Measurements from ENCODE around the gene SPON1. TPM values are rescaled to one million over a fixed set of nuclear protein-coding genes. Genes with fewer than 3 reads are reported as not detected.

SPON1 gene
- total and polyA plus RNA-seq, 9 donors, result 15.3 to 35.2 (median 23.3) TPM

DNA sequence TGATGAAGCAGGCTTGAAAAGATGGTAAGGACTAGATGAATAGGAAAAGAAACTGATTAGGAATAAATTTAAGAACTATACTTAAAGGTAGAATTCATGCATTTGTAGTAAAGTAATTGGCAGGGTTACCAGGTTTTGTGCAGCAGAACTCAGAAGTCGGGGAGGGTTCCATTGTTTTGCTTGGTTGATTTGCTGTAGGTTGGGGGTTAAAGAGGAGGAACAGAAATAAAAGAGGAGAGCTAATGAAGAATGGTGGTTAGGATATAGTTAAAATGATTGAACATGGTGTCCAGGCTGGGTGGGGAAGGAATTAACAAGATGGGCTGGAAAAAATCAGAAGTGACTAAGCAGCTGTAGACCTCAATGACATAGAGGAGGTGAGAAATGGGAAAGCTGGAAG, 5.5 kb upstream of the SPON1 start:
- 76% methylated on average over 1 of the region's 1 CpG for WGBS (ENCODE audit: insufficient coverage)
- H3K36me3 ChIP-seq (ENCODE audit: control insufficient read depth, insufficient read depth, low read length), result no peaks in the 10 kb centered on the region
- no peak overlapping the region for H3K27ac ChIP-seq (ENCODE audit: low read length)
- H3K9me3 ChIP-seq (replicated peaks; ENCODE audit: control insufficient read depth, low read depth, low read length), result no peaks in the 10 kb centered on the region
- no peak for DNase-seq
- H3K4me1 ChIP-seq (ENCODE audit: control insufficient read depth, insufficient read depth, low read length), result peaks cover 3% of the 10 kb centered on the region
- H3K27me3 ChIP-seq (ENCODE audit: control insufficient read depth, insufficient read depth, low read length), result peaks cover 18% of the 10 kb centered on the region
- H3K4me3 ChIP-seq (ENCODE audit: low read length), result no peak overlapping the region

GRCh38 chr11:13958641-13959400, 3.7 kb upstream of the SPON1 start:
- DNase-seq, result no peak
- H3K4me1 ChIP-seq (ENCODE audit: control insufficient read depth, insufficient read depth, low read length), result peaks cover 13% of the 10 kb centered on the region
- no peak overlapping the region for H3K4me3 ChIP-seq (ENCODE audit: low read length)
- H3K27ac ChIP-seq (ENCODE audit: low read length), result no peak overlapping the region
- 68% methylated on average over 2 of the region's 7 CpGs for WGBS (ENCODE audit: insufficient coverage)
- peaks cover 35% of the 10 kb centered on the region for H3K27me3 ChIP-seq (ENCODE audit: control insufficient read depth, insufficient read depth, low read length)
- H3K9me3 ChIP-seq (replicated peaks; ENCODE audit: control insufficient read depth, low read depth, low read length), result no peaks in the 10 kb centered on the region
- no peaks in the 10 kb centered on the region for H3K36me3 ChIP-seq (ENCODE audit: control insufficient read depth, insufficient read depth, low read length)

DNA sequence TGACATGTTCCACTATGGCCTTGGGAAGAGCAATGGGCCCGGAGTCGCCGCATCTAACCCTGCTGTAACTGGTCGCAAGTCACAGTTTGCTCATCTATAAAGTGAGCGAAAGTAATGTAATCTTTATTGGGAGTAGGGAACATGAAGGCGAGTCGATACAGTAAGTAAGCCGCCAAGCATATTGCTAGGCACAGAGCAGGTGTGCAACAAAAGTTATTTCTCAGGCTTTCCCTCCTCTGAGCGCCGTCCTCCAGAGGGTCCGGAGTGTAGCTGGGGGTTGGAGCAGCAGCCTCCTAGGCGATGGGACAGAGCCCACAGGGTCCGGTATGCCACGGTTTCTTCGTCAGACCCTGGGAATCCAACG, 343 bp upstream of the SPON1 start:
- 26% methylated on average over 16 of the region's 16 CpGs for WGBS (ENCODE audit: insufficient coverage)
- Histone ChIP-seq H3K36me3 (ENCODE audit: control insufficient read depth, insufficient read depth, low read length) (no peaks in the 10 kb centered on the region), H3K27me3 (ENCODE audit: control insufficient read depth, insufficient read depth, low read length) (peaks cover 54% of the 10 kb centered on the region), H3K4me3 (ENCODE audit: low read length) (peak overlapping the region; percentile 47), H3K4me1 (ENCODE audit: control insufficient read depth, insufficient read depth, low read length) (peaks cover 20% of the 10 kb centered on the region), H3K9me3 (replicated peaks; ENCODE audit: control insufficient read depth, low read depth, low read length) (no peaks in the 10 kb centered on the region), H3K27ac (ENCODE audit: low read length) (no peak overlapping the region)
- DNase-seq, result no peak

DNA sequence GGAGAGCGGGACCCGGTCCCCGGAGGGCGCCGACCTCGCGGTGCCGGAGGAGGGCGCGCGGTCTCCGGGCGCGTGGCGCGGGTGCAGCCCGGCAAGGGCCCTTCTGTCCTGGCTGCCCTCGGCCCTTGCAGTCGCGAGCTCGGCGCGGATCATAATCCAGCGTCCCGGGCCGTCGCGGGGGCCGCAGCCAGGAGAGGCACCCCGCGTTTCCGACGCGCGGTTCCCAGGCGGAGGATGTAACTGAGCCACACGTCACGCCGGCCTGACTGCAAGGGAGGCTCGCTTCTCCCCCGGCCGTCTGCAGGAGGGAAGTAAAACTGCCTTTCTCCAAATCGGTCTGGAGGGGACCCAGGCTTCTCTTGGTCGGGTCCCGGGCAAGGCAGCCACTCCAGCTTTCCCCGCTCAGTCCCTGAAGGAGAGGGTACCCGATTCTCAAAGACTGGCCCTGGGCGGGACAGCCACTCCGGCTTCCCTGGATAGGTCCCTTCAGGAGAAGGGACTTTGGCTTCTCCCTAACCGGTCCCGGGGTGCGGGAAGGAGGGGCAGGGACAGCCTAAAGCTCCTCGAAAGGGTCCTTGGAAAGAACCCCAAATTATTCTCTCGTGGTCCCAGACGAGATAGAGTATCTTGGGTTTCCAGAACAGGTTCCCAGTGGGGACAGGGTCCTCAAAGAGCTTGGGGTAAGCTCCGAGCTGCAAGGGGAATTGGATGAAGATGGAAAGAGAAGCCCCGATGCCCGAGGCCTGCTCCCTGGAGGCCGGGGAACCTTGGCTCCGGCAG, 836 bp downstream of the SPON1 start:
- H3K4me1 ChIP-seq (ENCODE audit: control insufficient read depth, insufficient read depth, low read length), result peaks cover 20% of the 10 kb centered on the region
- 1% methylated on average over 58 of the region's 60 CpGs for WGBS (ENCODE audit: insufficient coverage)
- peak; percentile 78 for DNase-seq
- H3K27me3 ChIP-seq (ENCODE audit: control insufficient read depth, insufficient read depth, low read length), result peaks cover 56% of the 10 kb centered on the region
- H3K4me3 ChIP-seq (ENCODE audit: low read length), result peak overlapping the region; percentile 47
- no peaks in the 10 kb centered on the region for H3K9me3 ChIP-seq (replicated peaks; ENCODE audit: control insufficient read depth, low read depth, low read length)
- H3K27ac ChIP-seq (ENCODE audit: low read length), result no peak overlapping the region
- no peaks in the 10 kb centered on the region for H3K36me3 ChIP-seq (ENCODE audit: control insufficient read depth, insufficient read depth, low read length)

DNA sequence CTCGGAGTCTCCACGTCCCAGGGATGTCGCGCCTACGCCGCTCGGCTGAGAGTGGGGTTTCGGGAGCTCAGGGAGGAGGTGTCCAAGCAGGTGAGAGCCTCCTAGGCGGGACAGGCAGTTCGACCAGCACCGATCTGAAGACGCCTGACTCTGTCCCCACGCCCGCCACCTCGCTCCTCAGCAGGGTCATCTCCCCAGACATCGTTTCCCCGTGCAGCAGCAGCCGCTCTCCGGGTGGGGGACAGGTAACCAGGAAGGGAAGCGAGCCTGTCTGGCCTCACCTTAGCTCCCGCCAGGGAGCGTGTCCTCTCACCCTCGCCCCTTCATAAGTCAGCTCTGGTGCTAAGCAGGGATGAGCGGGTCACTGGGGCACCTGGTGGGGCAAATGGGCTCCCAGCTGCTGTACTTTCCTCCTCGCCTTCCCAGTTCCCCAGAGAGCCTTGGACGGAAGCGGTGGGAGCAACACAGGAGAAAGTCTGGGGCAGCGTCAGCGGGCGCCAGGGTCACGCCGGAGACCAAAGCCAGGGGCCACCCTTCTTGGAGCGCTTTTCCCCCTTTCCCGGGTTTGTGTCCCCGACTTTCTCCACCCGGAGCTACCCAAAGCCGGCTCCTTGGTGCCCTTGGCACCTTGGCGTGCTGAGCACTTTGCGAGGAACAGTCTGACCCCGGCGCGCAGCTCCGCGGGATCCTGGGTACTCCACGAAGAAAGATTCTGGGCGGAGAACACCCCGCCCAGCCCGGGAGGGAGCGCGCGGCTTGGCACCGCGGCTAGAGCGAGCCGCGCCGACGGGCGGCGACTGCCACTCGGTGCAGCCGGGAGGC, 1.6 kb downstream of the SPON1 start:
- peak; percentile 36 for DNase-seq
- Histone ChIP-seq H3K9me3 (replicated peaks; ENCODE audit: control insufficient read depth, low read depth, low read length) (no peaks in the 10 kb centered on the region), H3K27me3 (ENCODE audit: control insufficient read depth, insufficient read depth, low read length) (peaks cover 55% of the 10 kb centered on the region), H3K36me3 (ENCODE audit: control insufficient read depth, insufficient read depth, low read length) (no peaks in the 10 kb centered on the region), H3K27ac (ENCODE audit: low read length) (no peak overlapping the region), H3K4me1 (ENCODE audit: control insufficient read depth, insufficient read depth, low read length) (peaks cover 20% of the 10 kb centered on the region), H3K4me3 (ENCODE audit: low read length) (peak overlapping the region; percentile 47)
- 5% methylated on average over 53 of the region's 62 CpGs for WGBS (ENCODE audit: insufficient coverage)

DNA sequence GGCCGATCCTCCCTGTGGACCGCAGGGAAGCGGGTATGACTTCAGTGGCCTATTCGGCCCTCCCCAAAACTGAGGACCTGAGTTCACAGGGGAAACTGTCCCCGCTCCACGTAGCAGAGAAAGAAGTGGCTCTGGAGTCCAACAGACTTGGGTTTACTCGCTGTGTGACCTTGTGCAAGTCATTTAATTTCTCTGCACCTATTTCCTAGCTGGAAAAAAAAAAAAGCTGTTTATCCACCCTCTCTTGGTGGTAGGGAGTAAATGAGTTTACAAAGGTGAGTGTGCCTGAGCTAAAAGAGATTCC, 2.2 kb downstream of the SPON1 start:
- Histone ChIP-seq H3K27ac (ENCODE audit: low read length) (no peak overlapping the region), H3K27me3 (ENCODE audit: control insufficient read depth, insufficient read depth, low read length) (peaks cover 52% of the 10 kb centered on the region), H3K4me1 (ENCODE audit: control insufficient read depth, insufficient read depth, low read length) (peaks cover 20% of the 10 kb centered on the region), H3K4me3 (ENCODE audit: low read length) (no peak overlapping the region), H3K36me3 (ENCODE audit: control insufficient read depth, insufficient read depth, low read length) (no peaks in the 10 kb centered on the region), H3K9me3 (replicated peaks; ENCODE audit: control insufficient read depth, low read depth, low read length) (no peaks in the 10 kb centered on the region)
- DNase-seq, result no peak
- 15% methylated on average over 5 of the region's 7 CpGs for WGBS (ENCODE audit: insufficient coverage)

DNA sequence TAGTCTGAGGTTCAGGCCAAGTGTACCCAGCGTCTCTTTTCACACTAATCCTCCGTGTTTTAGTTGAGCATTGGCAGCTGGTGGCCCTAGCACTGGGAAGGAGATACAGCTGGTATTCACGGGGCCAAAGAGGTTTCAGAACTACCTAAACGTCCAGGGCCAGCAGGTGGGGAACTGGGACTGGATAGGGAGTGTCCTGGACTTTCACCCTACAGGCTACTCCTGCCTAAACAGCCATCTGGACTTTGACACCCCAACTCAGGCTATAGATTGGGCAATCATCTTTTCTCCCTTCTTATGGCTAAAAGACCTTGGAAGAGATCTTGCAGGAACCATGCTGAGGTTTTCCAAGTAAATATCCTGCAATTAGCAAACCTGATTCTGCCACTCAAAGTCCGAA, 2.8 kb downstream of the SPON1 start:
- no peak overlapping the region for H3K4me3 ChIP-seq (ENCODE audit: low read length)
- 59% methylated on average over 3 of the region's 5 CpGs for WGBS (ENCODE audit: insufficient coverage)
- H3K27me3 ChIP-seq (ENCODE audit: control insufficient read depth, insufficient read depth, low read length), result peaks cover 52% of the 10 kb centered on the region
- DNase-seq, result no peak
- no peaks in the 10 kb centered on the region for H3K9me3 ChIP-seq (replicated peaks; ENCODE audit: control insufficient read depth, low read depth, low read length)
- peaks cover 20% of the 10 kb centered on the region for H3K4me1 ChIP-seq (ENCODE audit: control insufficient read depth, insufficient read depth, low read length)
- no peaks in the 10 kb centered on the region for H3K36me3 ChIP-seq (ENCODE audit: control insufficient read depth, insufficient read depth, low read length)
- H3K27ac ChIP-seq (ENCODE audit: low read length), result no peak overlapping the region

DNA sequence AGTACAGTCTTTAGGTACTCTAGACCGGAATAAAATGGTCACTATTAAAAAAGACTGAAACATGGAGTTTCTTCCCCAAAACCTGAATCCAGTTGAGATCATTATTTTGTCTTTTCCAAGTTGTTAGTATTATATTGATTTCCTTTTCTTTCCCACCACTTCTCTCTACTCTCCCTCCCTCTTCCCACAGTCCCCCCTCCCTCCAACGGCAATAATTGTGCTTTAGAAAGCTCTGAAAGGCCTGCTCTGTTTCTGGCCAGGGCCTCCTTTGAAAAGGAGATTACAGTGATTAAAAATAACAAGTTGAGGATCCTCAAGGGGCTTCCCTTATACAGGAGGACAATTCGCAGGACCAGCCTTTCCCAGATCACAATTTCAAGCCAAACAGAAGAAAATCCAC, 3.5 kb downstream of the SPON1 start:
- 80% methylated on average over 1 of the region's 3 CpGs for WGBS (ENCODE audit: insufficient coverage)
- Histone ChIP-seq H3K27ac (ENCODE audit: low read length) (no peak overlapping the region), H3K27me3 (ENCODE audit: control insufficient read depth, insufficient read depth, low read length) (peaks cover 50% of the 10 kb centered on the region), H3K36me3 (ENCODE audit: control insufficient read depth, insufficient read depth, low read length) (no peaks in the 10 kb centered on the region), H3K9me3 (replicated peaks; ENCODE audit: control insufficient read depth, low read depth, low read length) (no peaks in the 10 kb centered on the region), H3K4me3 (ENCODE audit: low read length) (no peak overlapping the region), H3K4me1 (ENCODE audit: control insufficient read depth, insufficient read depth, low read length) (peaks cover 21% of the 10 kb centered on the region)
- DNase-seq, result no peak

DNA sequence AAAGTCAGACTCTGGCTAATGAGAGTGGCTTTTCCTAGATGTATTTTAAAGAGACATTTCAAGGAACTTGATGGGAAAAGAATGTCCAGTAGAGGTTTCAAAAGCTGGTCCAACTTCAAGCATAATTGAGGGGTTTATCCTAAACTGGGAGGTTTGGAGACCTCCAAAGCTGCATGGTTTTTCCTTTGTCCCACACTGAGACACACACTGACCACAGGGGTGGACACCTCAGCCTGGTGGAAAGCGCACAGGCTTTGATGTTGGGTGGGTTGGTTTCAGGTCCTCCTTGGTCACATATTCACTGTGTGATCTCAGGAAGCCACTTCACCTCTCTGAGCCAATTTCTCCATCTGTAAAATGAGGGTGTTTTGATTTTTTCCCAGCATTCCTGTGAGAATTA, 4.0 kb downstream of the SPON1 start:
- Histone ChIP-seq H3K9me3 (replicated peaks; ENCODE audit: control insufficient read depth, low read depth, low read length) (no peaks in the 10 kb centered on the region), H3K4me1 (ENCODE audit: control insufficient read depth, insufficient read depth, low read length) (peaks cover 26% of the 10 kb centered on the region), H3K27me3 (ENCODE audit: control insufficient read depth, insufficient read depth, low read length) (peaks cover 45% of the 10 kb centered on the region), H3K4me3 (ENCODE audit: low read length) (no peak overlapping the region), H3K36me3 (ENCODE audit: control insufficient read depth, insufficient read depth, low read length) (no peaks in the 10 kb centered on the region), H3K27ac (ENCODE audit: low read length) (no peak overlapping the region)
- WGBS (ENCODE audit: insufficient coverage), result no CpG with 5 or more reads among the region's 1 CpG
- DNase-seq, result no peak

DNA sequence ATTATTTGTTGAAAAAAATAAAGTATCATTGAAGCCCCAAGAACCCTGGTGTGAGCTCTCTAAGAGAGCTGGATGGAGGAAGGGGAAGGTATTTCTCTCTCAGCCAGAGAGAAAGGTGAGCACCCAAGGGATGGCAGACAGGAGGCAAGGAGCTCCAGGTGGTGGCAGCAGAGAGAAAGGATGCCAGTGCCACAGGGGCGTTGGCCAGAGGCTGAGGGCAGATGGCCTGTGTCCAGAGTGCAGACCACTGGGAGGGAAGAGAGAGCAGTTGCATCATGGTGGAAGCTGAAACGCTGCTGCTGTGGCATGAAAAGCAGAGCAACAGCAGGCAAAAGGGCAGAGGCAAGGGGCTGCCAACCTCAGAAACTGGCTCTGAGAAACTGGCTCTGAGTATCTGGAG, 8.5 kb downstream of the SPON1 start:
- WGBS (ENCODE audit: insufficient coverage), result 45% methylated on average over 2 of the region's 2 CpGs

More for the DNA sequence above, 8.5 kb downstream of the SPON1 start:
- DNase-seq, result peak; percentile 32
- H3K4me3 ChIP-seq (ENCODE audit: low read length), result no peak overlapping the region
- no peak overlapping the region for H3K27ac ChIP-seq (ENCODE audit: low read length)
- no peaks in the 10 kb centered on the region for H3K9me3 ChIP-seq (replicated peaks; ENCODE audit: control insufficient read depth, low read depth, low read length)
- no peaks in the 10 kb centered on the region for H3K36me3 ChIP-seq (ENCODE audit: control insufficient read depth, insufficient read depth, low read length)
- peaks cover 8% of the 10 kb centered on the region for H3K27me3 ChIP-seq (ENCODE audit: control insufficient read depth, insufficient read depth, low read length)
- peaks cover 15% of the 10 kb centered on the region for H3K4me1 ChIP-seq (ENCODE audit: control insufficient read depth, insufficient read depth, low read length)

Measured in muscle of leg (tissue), 11 donors.